GM06990 (cell line): ENCODE results near the gene GMPPA.

Source experiments
- DNase-seq: peaks from one replicate; pipeline ENCODE4 v3.0.0-alpha.2; 2011; ENCODE audit not compliant: insufficient read length; ENCODE audit errors: extremely low read depth
- H3K27me3 ChIP-seq: replicated peaks from 2 replicates; pipeline ENCODE4 v1.6.0; 2011; ENCODE audit warnings: low read length; ENCODE audit not compliant: control insufficient read depth, insufficient read depth
- H3K36me3 ChIP-seq: 2 replicates; pipeline ENCODE4 v1.5.1; 2011; ENCODE audit warnings: low read length; ENCODE audit not compliant: control insufficient read depth, insufficient read depth
- H3K4me3 ChIP-seq: replicated peaks from 2 replicates; pipeline ENCODE4 v1.5.1; 2011; ENCODE audit warnings: low read depth, mild to moderate bottlenecking, control low read depth, low read length
- CTCF ChIP-seq: IDR thresholded peaks from 2 replicates; pipeline ENCODE4 v1.5.1; 2011; ENCODE audit warnings: low read length, control low read depth, mild to moderate bottlenecking, inconsistent platforms; ENCODE audit not compliant: insufficient read depth, poor library complexity, severe bottlenecking

GMPPA gene

GRCh38 chr2:219498280-219499057 lies at the start of gene GMPPA:
GMPPA (plus strand) TSS chr2:219498891; CDS start chr2:219499976, 1,085 bp downstream.
- H3K36me3 ChIP-seq = peaks cover 4% of the 10 kb centered on the region
- DNase-seq = peak; percentile 91
- no peaks in the 10 kb centered on the region; the same call in 1 of the 2 replicates for H3K27me3 ChIP-seq
- H3K4me3 ChIP-seq = peak within 1 kb of the TSS; percentile 83
- no peak for TF ChIP-seq CTCF

GRCh38 chr2:219449609-219450008 lies 49.1 kb upstream of the GMPPA start:
- DNase-seq = no peak
- no peak for TF ChIP-seq CTCF
- Histone ChIP-seq H3K27me3 (peaks cover 5% of the 10 kb centered on the region), H3K4me3 (no peak overlapping the region), H3K36me3 (no peaks in the 10 kb centered on the region)

GRCh38 chr2:219451661-219452360 lies 46.9 kb upstream of the GMPPA start:
- TF ChIP-seq CTCF = no peak
- Histone ChIP-seq H3K27me3 (peaks cover 5% of the 10 kb centered on the region), H3K36me3 (no peaks in the 10 kb centered on the region), H3K4me3 (no peak overlapping the region)
- DNase-seq = no peak

GRCh38 chr2:219452361-219453317 lies 46.1 kb upstream of the GMPPA start:
- no peak for DNase-seq
- Histone ChIP-seq H3K36me3 (no peaks in the 10 kb centered on the region), H3K27me3 (peaks cover 5% of the 10 kb centered on the region), H3K4me3 (no peak overlapping the region)
- TF ChIP-seq CTCF = no peak

GRCh38 chr2:219453671-219454590 lies 44.8 kb upstream of the GMPPA start:
- TF ChIP-seq CTCF = no peak
- Histone ChIP-seq H3K4me3 (no peak overlapping the region), H3K27me3 (peaks cover 5% of the 10 kb centered on the region), H3K36me3 (no peaks in the 10 kb centered on the region)
- DNase-seq = no peak
